ENCODE results near the gene C1orf159.

DNA sequence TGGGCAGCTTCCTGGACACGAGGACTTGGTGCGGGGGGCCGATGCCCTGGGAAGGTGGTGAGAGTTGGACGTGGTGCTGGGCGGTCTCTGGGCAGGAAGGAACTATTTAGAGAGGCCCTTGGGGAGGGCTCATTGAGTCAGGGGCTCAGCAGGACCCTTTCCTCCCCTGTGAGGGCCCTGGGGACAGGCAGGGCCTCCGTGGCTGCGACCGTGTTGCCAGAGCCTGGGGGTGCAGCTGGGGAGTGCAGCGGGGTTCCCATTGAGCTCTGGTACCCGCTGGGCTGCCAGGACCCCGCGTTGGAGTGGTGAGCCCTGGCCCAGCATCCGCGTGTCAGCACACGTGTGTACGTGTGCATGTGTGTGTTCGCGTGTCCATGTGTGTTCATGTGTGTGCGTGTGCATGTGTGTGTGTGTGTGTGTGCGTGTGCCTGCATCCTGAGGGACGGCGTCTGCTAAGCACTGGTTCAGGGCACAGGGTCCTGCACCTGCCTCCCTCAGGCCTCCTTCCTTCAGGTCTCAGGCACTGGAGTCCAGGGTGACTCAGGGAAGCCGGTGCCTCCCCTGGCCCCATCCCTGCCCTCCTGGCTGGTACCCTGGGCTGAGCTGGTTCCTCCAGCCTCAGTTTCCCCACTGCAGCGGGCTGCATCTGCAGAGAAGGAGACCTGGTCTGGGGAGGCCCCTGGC is 52.5 kb downstream of the C1orf159 start:
- TF ChIP-seq, protein P1, sequence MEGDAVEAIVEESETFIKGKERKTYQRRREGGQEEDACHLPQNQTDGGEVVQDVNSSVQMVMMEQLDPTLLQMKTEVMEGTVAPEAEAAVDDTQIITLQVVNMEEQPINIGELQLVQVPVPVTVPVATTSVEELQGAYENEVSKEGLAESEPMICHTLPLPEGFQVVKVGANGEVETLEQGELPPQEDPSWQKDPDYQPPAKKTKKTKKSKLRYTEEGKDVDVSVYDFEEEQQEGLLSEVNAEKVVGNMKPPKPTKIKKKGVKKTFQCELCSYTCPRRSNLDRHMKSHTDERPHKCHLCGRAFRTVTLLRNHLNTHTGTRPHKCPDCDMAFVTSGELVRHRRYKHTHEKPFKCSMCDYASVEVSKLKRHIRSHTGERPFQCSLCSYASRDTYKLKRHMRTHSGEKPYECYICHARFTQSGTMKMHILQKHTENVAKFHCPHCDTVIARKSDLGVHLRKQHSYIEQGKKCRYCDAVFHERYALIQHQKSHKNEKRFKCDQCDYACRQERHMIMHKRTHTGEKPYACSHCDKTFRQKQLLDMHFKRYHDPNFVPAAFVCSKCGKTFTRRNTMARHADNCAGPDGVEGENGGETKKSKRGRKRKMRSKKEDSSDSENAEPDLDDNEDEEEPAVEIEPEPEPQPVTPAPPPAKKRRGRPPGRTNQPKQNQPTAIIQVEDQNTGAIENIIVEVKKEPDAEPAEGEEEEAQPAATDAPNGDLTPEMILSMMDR (IDR thresholded peaks at IDR 0.05): no peak
- no peak for TF ChIP-seq POLR2A (IDR thresholded peaks at IDR 0.05)

All from testis (tissue), 2 donors.